CD4-positive, alpha-beta T cell (primary cell): ENCODE data around the gene ZCWPW1. TPM values are rescaled to one million over a fixed set of nuclear protein-coding genes. Genes with fewer than 3 reads are reported as not detected.

Experiments used
- ATAC-seq: fragments of 200-7000 bp; cut with Tn5 transposase; one replicate; pipeline ENCODE4 v1.10.0; 2022; ENCODE audit warnings: mild to moderate bottlenecking; ENCODE audit not compliant: poor library complexity
- CTCF ChIA-PET: fragments of 350-600 bp; sonication (Branson Sonifier 250); formaldehyde crosslinking; loops from one replicate; lab custom pipeline; 2021; ENCODE audit warnings: antibody characterized with exemption, inconsistent platforms; lab: Charles Lee
- POLR2A ChIA-PET: fragments of 350-600 bp; sonication (Branson Sonifier 250); formaldehyde crosslinking; loops from one replicate; lab custom pipeline; 2021; ENCODE audit warnings: antibody characterized with exemption, inconsistent platforms; lab: Charles Lee
- DNase-seq, 14 experiments: peaks; one replicate each; pipeline ENCODE4 v3.0.0-alpha.2; 2013 to 2020; ENCODE audit warnings: mixed read lengths in 2 of 14
- H3K27ac ChIP-seq, 2 donors: one replicate each; pipeline versions ENCODE4 v1.5.1 to v1.7.0; 2013; ENCODE audit warnings: low read length in 2 of 2, low read depth in 1 of 2, mild to moderate bottlenecking in 1 of 2
- H3K27me3 ChIP-seq, 2 experiments: 1 replicate in 1 of 2; 2 replicates in 1 of 2; pipeline versions ENCODE4 v1.6.1 to v1.7.0; 2013; ENCODE audit warnings: low read length in 2 of 2, control low read depth in 1 of 2, mild to moderate bottlenecking in 1 of 2, moderate library complexity in 1 of 2; ENCODE audit not compliant: insufficient read depth in 2 of 2, control insufficient read depth in 1 of 2
- H3K36me3 ChIP-seq: one replicate; pipeline ENCODE4 v1.6.1; 2013; ENCODE audit warnings: low read length, control low read depth; ENCODE audit not compliant: insufficient read depth
- H3K4me1 ChIP-seq: one replicate; pipeline ENCODE4 v1.6.1; 2013; ENCODE audit warnings: low read length, control low read depth; ENCODE audit not compliant: insufficient read depth
- H3K4me3 ChIP-seq: one replicate; pipeline ENCODE4 v1.5.1; 2013; ENCODE audit warnings: mild to moderate bottlenecking, low read length, moderate library complexity
- H3K9me3 ChIP-seq, 2 experiments: 1 replicate in 1 of 2; 2 replicates in 1 of 2; pipeline versions ENCODE4 v1.6.1 to v1.7.0; 2013; ENCODE audit warnings: low read length in 2 of 2, mild to moderate bottlenecking in 2 of 2, control low read depth in 1 of 2, moderate library complexity in 1 of 2; ENCODE audit not compliant: control insufficient read depth in 1 of 2, insufficient read depth in 1 of 2
- H3K27ac Mint-ChIP-seq: one replicate; pipeline ENCODE4 v1.8.0; 2020; ENCODE audit warnings: mixed read lengths
- H3K27me3 Mint-ChIP-seq: one replicate; pipeline ENCODE4 v1.8.0; 2021; ENCODE audit warnings: mixed read lengths
- H3K36me3 Mint-ChIP-seq: one replicate; pipeline ENCODE4 v1.8.0; 2021; ENCODE audit warnings: low read depth, mixed read lengths
- H3K4me1 Mint-ChIP-seq: one replicate; pipeline ENCODE4 v1.8.0; 2021; ENCODE audit warnings: low read depth, mixed read lengths
- H3K4me3 Mint-ChIP-seq: one replicate; pipeline ENCODE4 v1.8.0; 2020; ENCODE audit warnings: mild to moderate bottlenecking, mixed read lengths
- H3K9me3 Mint-ChIP-seq: one replicate; pipeline ENCODE4 v1.8.0; 2020; ENCODE audit warnings: mixed read lengths
- CTCF ChIP-seq: fragments of 200-600 bp; IDR thresholded peaks from one replicate; pipeline ENCODE4 v1.8.0; 2022; ENCODE audit warnings: antibody characterized with exemption, mild to moderate bottlenecking
- intact Hi-C, 2 experiments: fragments of 100-400 bp; cut with DNase I in 1 of 2; cut with micrococcal nuclease in 1 of 2; formaldehyde crosslinking; loops; one replicate each; pipeline versions ENCODE4 v1.15.1 to v1.9.0; 2023 to 2025; cut with DNase I, micrococcal nuclease
- total RNA-seq, 174 experiments: library from RNA in 2 of 174; stranded (reverse) in 2 of 174; gene quantifications; one replicate each; pipeline ENCODE4 v1.2.3 and lab custom pipeline; 2021 to 2026

The ZCWPW1 gene
- total RNA-seq, 2 experiments from 2014 or later = 4.4 to 6.5 TPM

- Mint-ChIP-seq H3K4me1 (no peaks in the 10 kb centered on the region), H3K9me3 (no peaks in the 10 kb centered on the region), H3K4me3 (no peak overlapping the region), H3K36me3 (no peaks in the 10 kb centered on the region), H3K27ac (no peak overlapping the region), H3K27me3 (no peaks in the 10 kb centered on the region)
- no peak for ATAC-seq
- H3K9me3 ChIP-seq = no peaks in the 10 kb centered on the region
- H3K27me3 ChIP-seq = no peaks in the 10 kb centered on the region
- no peak overlapping the region for H3K27ac ChIP-seq
- no peaks in the 10 kb centered on the region for H3K36me3 ChIP-seq
- TF ChIP-seq CTCF = no peak
- ChIA-PET CTCF (no interaction called here), POLR2A (interaction anchor here (1.2 to 1.4 kb wide), 2 partner anchors 10 kb away, joined by 3 to 5 read pairs; partner anchors contain the start of genes MEPCE and ZCWPW1)
- H3K4me1 ChIP-seq = no peaks in the 10 kb centered on the region
- no peak for DNase-seq
- intact Hi-C loops = no loop called here
- H3K4me3 ChIP-seq = no peak overlapping the region
Measured at GRCh38 chr7:100418930-100419659, 9.4 kb downstream of the ZCWPW1 start.

- H3K4me1 Mint-ChIP-seq = no peaks in the 10 kb centered on the region
- Histone ChIP-seq H3K36me3 (no peaks in the 10 kb centered on the region), H3K4me3 (no peak overlapping the region), H3K27ac (no peak overlapping the region), H3K27me3 (no peaks in the 10 kb centered on the region), H3K4me1 (no peaks in the 10 kb centered on the region), H3K9me3 (no peaks in the 10 kb centered on the region)
- intact Hi-C loops = no loop called here
- H3K27me3 Mint-ChIP-seq = no peaks in the 10 kb centered on the region
- ChIA-PET CTCF (no interaction called here), POLR2A (interaction anchor here (1.9 kb wide), 1 partner anchor 13 kb away, joined by 6 read pairs; the partner anchor contains the start of gene ZCWPW1)
- ATAC-seq (no peak), DNase-seq (no peak)
- no peak for TF ChIP-seq CTCF
- H3K4me3 Mint-ChIP-seq = no peak overlapping the region
- no peak overlapping the region for H3K27ac Mint-ChIP-seq
- H3K36me3 Mint-ChIP-seq = no peaks in the 10 kb centered on the region
- no peaks in the 10 kb centered on the region for H3K9me3 Mint-ChIP-seq
Measured at GRCh38 chr7:100415448-100415847, 13.1 kb downstream of the ZCWPW1 start.

- H3K9me3 ChIP-seq = no peaks in the 10 kb centered on the region
- ChIA-PET POLR2A (no interaction called here), CTCF (no interaction called here)
- Mint-ChIP-seq H3K4me3 (no peak overlapping the region), H3K9me3 (no peaks in the 10 kb centered on the region), H3K4me1 (no peaks in the 10 kb centered on the region), H3K27ac (no peak overlapping the region), H3K27me3 (no peaks in the 10 kb centered on the region), H3K36me3 (no peaks in the 10 kb centered on the region)
- no peak overlapping the region for H3K4me3 ChIP-seq
- TF ChIP-seq CTCF = no peak
- no peaks in the 10 kb centered on the region for H3K4me1 ChIP-seq
- H3K36me3 ChIP-seq = no peaks in the 10 kb centered on the region
- H3K27ac ChIP-seq = no peak overlapping the region
- no peaks in the 10 kb centered on the region for H3K27me3 ChIP-seq
- ATAC-seq = no peak
- DNase-seq = no peak
- intact Hi-C loops = no loop called here
Measured at GRCh38 chr7:100413889-100414288, 14.6 kb downstream of the ZCWPW1 start.
